OCI-LY3 (cell line): ENCODE results near the gene MBNL1.

ENCODE experiments used
- H2AFZ ChIP-seq: fragments of 200-600, 300-600 bp; shearing (Covaris generic); 2 replicates; pipeline ENCODE4 v1.6.0; 2014; ENCODE audit warnings: antibody characterized with exemption, low read depth, low read length
- H3K27ac ChIP-seq: fragments of 200-600, 300-600 bp; sonication (generic); 2 replicates; pipeline ENCODE4 v1.5.1; 2014; ENCODE audit warnings: mild to moderate bottlenecking, low read length, moderate library complexity, mixed read lengths
- H3K27me3 ChIP-seq: fragments of 200-600, 300-600 bp; sonication (generic); 2 replicates; pipeline ENCODE4 v1.6.1; 2014; ENCODE audit warnings: low read depth, low read length, mixed read lengths
- H3K36me3 ChIP-seq: fragments of 200-600, 300-600 bp; sonication (generic); replicated peaks from 2 replicates; pipeline ENCODE3; 2014; ENCODE audit warnings: low read depth, low read length, mixed read lengths
- H3K4me1 ChIP-seq: fragments of 300-600, 200-600 bp; sonication (generic); 2 replicates; pipeline ENCODE4 v1.6.1; 2014; ENCODE audit warnings: low read length, mixed read lengths
- H3K4me2 ChIP-seq: fragments of 200-600, 300-600 bp; sonication (generic); 2 replicates; pipeline ENCODE4 v1.6.1; 2014; ENCODE audit warnings: low read length, mixed read lengths
- H3K4me3 ChIP-seq: fragments of 300-600, 200-600 bp; sonication (generic); 2 replicates; pipeline ENCODE4 v1.5.1; 2014; ENCODE audit warnings: antibody characterized with exemption, mild to moderate bottlenecking, low read length, moderate library complexity
- H3K79me2 ChIP-seq: fragments of 300-600, 200-600 bp; shearing (Covaris generic); 2 replicates; pipeline ENCODE4 v1.6.1; 2014; ENCODE audit warnings: mild to moderate bottlenecking, low read length, mixed read lengths
- H3K9ac ChIP-seq: fragments of 300-600, 200-600 bp; shearing (Covaris generic); 2 replicates; pipeline ENCODE4 v1.6.0; 2014; ENCODE audit warnings: mild to moderate bottlenecking, low read length, moderate library complexity
- H3K9me3 ChIP-seq: fragments of 200-600, 300-600 bp; shearing (Covaris generic); 2 replicates; pipeline ENCODE4 v1.6.1; 2014; ENCODE audit warnings: low read length, mixed read lengths; ENCODE audit not compliant: insufficient read depth
- H4K20me1 ChIP-seq: fragments of 200-600, 300-600 bp; sonication (generic); 2 replicates; pipeline ENCODE4 v1.6.1; 2016; ENCODE audit warnings: low read length, mixed read lengths; ENCODE audit not compliant: insufficient read depth
- EZH2phosphoT487 ChIP-seq: fragments of 200-600 bp; shearing (Covaris generic); IDR thresholded peaks from 2 replicates; pipeline ENCODE4 v1.6.1; 2018; ENCODE audit warnings: antibody characterized with exemption, mixed run types, low read depth
- TF ChIP-seq, protein P1 (sequence below): fragments of 200-600, 300-600 bp; sonication (generic); IDR thresholded peaks from 2 replicates; pipeline ENCODE4 v1.5.1; 2014; ENCODE audit warnings: antibody characterized with exemption, low read length, low read depth

Gene MBNL1

DNA sequence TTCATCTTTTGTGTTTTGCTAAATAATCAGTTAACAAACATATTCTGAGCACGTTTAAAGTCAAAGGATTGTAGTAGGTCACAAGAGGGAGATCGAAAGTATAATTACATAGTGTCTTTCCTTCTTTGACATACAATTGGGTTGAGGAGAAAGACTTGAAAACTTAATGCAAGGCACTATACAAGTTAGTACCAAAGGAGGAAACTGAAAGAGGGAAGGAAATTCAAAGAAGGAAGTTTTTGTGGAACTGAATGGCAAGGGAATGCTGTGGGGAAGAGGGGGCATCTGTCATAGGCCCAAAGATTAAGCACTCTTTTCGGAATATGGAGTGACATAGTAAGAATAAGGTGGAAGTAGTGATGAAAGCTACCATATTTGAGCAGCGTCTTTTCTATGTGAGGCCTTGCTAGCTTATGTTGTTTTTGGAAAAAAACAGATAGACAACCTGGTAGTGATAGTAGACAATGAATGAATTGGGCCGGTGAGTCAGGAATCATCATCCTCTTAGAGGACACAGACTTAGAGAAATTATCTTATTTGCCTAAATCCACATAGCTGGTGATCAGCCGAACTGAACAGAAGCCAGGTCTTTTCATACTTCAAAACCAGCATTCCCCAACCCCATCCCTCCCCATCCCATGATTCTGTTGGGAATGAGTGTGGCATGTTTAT, 10.2 kb downstream of the MBNL1 start:
- no peaks in the 10 kb centered on the region for H3K9me3 ChIP-seq
- peaks cover 95% of the 10 kb centered on the region for H4K20me1 ChIP-seq
- H3K4me2 ChIP-seq = no peak overlapping the region
- no peak overlapping the region for H3K27ac ChIP-seq
- peaks cover 45% of the 10 kb centered on the region for H3K4me1 ChIP-seq
- peaks cover 100% of the 10 kb centered on the region for H3K79me2 ChIP-seq
- H3K4me3 ChIP-seq = no peak overlapping the region
- peaks cover 1% of the 10 kb centered on the region for H3K36me3 ChIP-seq
- H2AFZ ChIP-seq = no peak overlapping the region
- no peaks in the 10 kb centered on the region for H3K27me3 ChIP-seq
- TF ChIP-seq EZH2phosphoT487 = no peak
- TF ChIP-seq, protein P1, sequence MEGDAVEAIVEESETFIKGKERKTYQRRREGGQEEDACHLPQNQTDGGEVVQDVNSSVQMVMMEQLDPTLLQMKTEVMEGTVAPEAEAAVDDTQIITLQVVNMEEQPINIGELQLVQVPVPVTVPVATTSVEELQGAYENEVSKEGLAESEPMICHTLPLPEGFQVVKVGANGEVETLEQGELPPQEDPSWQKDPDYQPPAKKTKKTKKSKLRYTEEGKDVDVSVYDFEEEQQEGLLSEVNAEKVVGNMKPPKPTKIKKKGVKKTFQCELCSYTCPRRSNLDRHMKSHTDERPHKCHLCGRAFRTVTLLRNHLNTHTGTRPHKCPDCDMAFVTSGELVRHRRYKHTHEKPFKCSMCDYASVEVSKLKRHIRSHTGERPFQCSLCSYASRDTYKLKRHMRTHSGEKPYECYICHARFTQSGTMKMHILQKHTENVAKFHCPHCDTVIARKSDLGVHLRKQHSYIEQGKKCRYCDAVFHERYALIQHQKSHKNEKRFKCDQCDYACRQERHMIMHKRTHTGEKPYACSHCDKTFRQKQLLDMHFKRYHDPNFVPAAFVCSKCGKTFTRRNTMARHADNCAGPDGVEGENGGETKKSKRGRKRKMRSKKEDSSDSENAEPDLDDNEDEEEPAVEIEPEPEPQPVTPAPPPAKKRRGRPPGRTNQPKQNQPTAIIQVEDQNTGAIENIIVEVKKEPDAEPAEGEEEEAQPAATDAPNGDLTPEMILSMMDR = no peak
- H3K9ac ChIP-seq = no peak overlapping the region

DNA sequence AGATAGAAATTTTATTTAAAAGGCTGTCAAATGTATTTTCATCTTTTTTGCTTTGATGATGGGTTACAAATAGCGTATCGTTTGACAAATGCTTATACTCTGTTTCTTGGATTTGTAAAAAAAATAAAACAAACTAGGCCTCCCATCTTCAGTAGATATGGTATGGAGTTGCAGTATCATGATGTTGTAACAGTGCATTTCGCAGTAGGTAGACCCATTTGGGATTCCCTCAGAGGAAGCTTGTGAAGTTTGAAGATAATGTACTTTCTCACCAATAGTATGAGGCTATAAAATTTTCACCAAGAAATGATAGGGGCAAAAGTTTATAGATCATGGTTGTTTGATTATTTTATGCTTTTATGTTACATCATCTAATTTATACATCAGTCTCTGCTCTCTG, 10.8 kb downstream of the MBNL1 start:
- Histone ChIP-seq H3K9ac (no peak overlapping the region), H2AFZ (no peak overlapping the region), H3K9me3 (no peaks in the 10 kb centered on the region), H3K79me2 (peaks cover 100% of the 10 kb centered on the region), H3K27me3 (no peaks in the 10 kb centered on the region), H3K4me2 (no peak overlapping the region), H3K4me1 (peaks cover 48% of the 10 kb centered on the region), H3K4me3 (no peak overlapping the region), H3K36me3 (no peaks in the 10 kb centered on the region), H3K27ac (no peak overlapping the region), H4K20me1 (peaks cover 94% of the 10 kb centered on the region)
- TF ChIP-seq EZH2phosphoT487 = no peak
- TF ChIP-seq, protein P1 = no peak

DNA sequence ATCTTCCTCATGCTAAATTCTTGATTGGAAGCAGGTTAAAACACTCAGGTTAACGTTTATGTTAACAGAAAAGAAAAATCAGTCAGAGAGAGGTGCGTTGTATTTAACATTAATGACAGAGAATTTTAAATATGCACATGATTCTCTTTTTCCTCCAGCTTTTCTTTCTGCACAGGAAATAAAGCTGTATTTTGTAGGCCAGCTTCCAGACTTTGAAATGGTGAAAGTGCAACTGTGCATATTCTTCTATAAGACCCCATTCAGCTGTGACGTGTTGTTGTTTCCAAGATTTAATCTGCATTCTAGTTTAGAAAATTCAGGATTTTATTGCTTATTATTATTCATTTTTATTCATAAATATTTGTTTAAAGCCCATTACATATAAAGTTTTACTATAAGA, 11.8 kb downstream of the MBNL1 start:
- Histone ChIP-seq H3K4me1 (peaks cover 52% of the 10 kb centered on the region), H4K20me1 (peaks cover 94% of the 10 kb centered on the region)
- no peak for TF ChIP-seq EZH2phosphoT487
- TF ChIP-seq, protein P1 = no peak

DNA sequence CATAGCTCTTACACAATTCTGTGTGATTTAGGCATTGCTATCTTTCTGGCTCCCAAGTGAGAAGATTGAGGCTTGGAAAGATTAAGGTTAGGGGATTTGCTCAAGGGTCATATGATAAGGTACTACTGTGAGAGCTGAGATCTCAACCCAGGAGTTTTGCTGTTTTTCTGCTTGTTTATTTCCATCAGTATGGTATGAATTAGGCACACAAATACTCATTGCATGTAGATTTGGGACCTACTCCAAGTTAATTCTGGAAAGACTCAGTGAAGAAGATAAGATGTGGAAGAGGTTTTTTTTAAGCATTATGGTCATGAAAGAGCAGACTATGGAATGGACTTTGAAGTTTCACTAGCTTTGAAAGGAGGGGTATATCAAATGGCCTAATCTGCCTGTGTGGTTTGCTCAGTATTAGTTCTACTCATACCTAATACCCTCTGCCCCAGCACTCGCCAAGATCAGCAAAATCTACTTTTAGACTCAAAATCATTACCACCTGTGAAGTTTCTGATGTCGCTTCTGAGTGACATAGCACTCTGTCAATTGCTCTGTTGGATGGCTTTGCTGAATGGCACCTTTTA, 12.5 kb downstream of the MBNL1 start:
- no peak overlapping the region for H3K4me3 ChIP-seq
- peaks cover 52% of the 10 kb centered on the region for H3K4me1 ChIP-seq
- H3K9ac ChIP-seq = no peak overlapping the region
- H3K36me3 ChIP-seq = no peaks in the 10 kb centered on the region
- peak overlapping the region; percentile 7; the same call in 1 of the 2 replicates for H3K4me2 ChIP-seq
- TF ChIP-seq EZH2phosphoT487 = no peak
- TF ChIP-seq, protein P1 = no peak
- peaks cover 99% of the 10 kb centered on the region for H3K79me2 ChIP-seq
- peaks cover 94% of the 10 kb centered on the region for H4K20me1 ChIP-seq
- no peaks in the 10 kb centered on the region for H3K27me3 ChIP-seq
- no peak overlapping the region for H2AFZ ChIP-seq
- H3K9me3 ChIP-seq = no peaks in the 10 kb centered on the region
- H3K27ac ChIP-seq = no peak overlapping the region

More for the DNA sequence above, 11.8 kb downstream of the MBNL1 start:
- H3K27ac ChIP-seq = no peak overlapping the region
- H3K36me3 ChIP-seq = no peaks in the 10 kb centered on the region
- no peak overlapping the region for H3K9ac ChIP-seq
- H2AFZ ChIP-seq = no peak overlapping the region
- peaks cover 100% of the 10 kb centered on the region for H3K79me2 ChIP-seq
- no peak overlapping the region for H3K4me3 ChIP-seq
- H3K4me2 ChIP-seq = no peak overlapping the region
- H3K27me3 ChIP-seq = no peaks in the 10 kb centered on the region
- no peaks in the 10 kb centered on the region for H3K9me3 ChIP-seq
